GM20000 (cell line): ENCODE results near the gene SLC9A3.
"Not testable (repeated sequence)": the region's sequence is repeated elsewhere in the genome, so short reads cannot be mapped to it uniquely, and the experiment has no call there.

ENCODE experiments used
- DNase-seq: peaks from one replicate; pipeline ENCODE4 v3.0.0; 2012; ENCODE audit warnings: low spot score
- TF ChIP-seq, protein P1 (sequence below): IDR thresholded peaks from 2 replicates; pipeline ENCODE4 v1.5.1; 2012; ENCODE audit warnings: mild to moderate bottlenecking, control low read depth; ENCODE audit errors: extremely low read depth, missing control alignments

Gene SLC9A3

DNA sequence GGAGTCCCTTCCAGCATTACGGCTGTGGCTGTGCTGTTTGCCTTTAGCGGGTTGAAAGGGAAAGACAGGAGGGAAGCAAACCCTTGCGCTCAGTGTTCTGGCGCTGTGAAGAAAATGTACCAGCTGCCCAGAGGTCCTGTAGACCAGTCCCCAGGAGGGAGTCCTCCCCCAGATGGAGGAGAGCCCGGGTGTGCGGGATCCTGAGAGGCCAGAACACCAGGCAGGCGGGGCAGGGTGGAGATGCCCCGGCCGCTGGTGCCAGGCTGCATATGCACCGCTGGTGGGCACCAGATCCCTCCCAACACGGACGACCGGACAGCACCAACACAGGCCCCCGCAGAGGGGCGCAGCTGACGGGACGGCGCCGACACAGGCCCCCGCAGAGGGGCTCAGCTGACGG is 37.2 kb upstream of the SLC9A3 start:
- TF ChIP-seq, protein P1, sequence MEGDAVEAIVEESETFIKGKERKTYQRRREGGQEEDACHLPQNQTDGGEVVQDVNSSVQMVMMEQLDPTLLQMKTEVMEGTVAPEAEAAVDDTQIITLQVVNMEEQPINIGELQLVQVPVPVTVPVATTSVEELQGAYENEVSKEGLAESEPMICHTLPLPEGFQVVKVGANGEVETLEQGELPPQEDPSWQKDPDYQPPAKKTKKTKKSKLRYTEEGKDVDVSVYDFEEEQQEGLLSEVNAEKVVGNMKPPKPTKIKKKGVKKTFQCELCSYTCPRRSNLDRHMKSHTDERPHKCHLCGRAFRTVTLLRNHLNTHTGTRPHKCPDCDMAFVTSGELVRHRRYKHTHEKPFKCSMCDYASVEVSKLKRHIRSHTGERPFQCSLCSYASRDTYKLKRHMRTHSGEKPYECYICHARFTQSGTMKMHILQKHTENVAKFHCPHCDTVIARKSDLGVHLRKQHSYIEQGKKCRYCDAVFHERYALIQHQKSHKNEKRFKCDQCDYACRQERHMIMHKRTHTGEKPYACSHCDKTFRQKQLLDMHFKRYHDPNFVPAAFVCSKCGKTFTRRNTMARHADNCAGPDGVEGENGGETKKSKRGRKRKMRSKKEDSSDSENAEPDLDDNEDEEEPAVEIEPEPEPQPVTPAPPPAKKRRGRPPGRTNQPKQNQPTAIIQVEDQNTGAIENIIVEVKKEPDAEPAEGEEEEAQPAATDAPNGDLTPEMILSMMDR = no peak

DNA sequence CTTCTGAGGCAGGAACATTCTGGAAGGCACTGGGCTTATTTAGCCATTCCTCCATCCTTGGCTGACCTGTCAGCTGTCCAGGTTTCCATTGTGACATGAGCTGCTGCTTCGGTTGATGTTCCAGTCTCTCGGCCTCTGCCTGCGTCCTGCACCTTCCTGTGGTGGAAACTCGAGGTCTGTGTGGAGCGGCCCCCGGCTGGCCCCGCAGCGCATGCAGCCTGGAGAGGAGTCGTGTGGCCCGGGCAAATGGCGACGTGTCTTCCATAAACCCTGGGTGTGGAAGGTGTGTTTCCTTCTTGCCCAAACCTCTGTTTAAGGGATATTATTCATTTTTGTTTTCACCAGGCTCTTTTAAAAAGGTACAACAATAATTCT is 36.5 kb upstream of the SLC9A3 start:
- DNase-seq = no peak
- TF ChIP-seq, protein P1 = no peak

More for the DNA sequence above, 37.2 kb upstream of the SLC9A3 start:
- DNase-seq = no peak

DNA sequence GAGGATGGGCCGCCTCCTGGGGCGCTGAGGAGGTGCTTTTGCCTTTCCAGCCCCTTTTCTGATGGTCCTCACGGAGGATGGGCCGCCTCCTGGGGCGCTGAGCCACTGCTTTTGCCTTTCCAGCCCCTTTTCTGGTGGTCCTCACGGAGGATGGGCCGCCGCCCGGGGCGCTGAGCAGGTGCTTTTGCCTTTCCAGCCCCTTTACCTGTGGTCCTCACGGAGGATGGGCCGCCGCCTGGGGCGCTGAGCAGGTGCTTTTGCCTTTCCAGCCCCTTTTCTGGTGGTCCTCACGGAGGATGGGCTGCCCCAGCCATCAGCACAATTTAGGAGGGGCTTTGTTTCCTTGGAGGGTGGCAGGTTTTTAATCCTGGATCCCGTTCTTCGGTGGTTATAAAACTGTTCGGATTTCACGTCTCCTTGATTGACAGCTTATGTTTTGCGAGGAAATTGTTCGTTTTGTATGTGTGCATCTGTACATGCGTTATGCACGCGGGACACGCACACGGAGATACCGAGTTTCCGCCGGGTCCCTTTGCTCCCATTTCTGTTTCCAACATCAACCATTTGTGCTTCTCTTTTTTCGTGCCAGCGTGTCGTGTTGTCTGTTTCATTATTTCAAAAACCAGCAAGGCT is 34.7 kb upstream of the SLC9A3 start:
- TF ChIP-seq, protein P1 = no peak

DNA sequence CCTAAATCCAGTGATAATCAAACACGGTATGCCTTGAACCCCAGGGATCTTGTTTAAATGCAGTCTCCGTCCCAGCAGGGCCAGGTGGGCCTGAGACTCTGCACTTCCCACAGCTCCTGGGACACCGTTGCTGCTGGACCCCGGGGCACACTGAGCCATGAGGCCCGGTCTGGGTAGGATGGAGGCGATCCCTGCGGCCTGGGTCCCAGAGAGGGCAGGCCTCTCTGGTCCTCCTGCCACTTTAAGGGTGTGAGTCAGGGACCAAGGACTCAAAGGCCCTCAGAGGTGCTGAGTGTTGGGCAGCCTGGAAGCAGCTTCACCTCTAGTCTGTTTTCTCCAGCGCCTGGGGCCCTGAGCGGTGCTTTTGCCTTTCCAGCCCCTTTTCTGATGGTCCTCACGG is 34.1 kb upstream of the SLC9A3 start:
- no peak for DNase-seq
- TF ChIP-seq, protein P1 = no peak

More for the DNA sequence above, 34.7 kb upstream of the SLC9A3 start:
- DNase-seq = no peak

DNA sequence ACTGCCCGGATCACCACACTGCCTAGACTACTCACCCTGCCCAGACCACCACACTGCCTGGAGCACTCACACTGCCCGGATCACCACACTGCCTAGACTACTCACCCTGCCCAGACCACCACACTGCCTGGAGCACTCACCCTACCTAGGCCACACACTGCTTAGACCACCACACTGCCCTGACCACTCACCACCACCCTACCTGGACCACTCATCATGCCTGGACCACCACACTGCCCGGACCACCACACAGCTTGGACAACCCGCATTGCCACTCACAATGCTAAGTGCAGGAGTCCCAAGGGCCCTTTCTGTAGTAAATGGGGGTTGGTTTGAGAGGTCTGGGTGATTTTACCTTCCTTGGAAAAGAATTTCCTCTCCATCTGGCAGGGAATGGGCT is 33.7 kb upstream of the SLC9A3 start:
- DNase-seq = not testable (repeated sequence)

DNA sequence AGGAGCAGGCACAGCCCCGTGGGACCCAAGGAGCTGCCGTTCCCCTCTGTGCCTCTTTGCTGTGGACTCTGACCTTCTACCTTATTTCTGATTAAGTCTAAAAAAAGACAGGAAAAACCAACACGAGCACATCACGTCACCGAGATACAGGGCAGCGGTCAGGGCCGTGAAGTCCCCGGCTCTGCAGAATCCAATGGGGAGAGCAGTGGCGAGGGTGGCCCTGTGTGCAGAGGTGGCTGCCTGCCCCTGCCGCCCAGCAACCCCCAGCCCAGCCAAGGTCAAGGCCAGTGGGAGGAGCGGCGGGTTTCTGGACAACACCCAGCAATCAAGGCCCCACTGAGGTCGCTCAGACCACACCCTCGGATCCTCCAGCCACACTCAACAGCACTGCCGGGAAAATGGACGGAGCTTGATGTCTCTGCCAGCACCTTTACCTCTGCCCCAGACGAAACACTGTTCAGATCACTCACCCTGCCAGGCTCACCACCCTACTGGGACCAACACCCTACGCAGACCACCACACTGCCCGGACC is 32.7 kb upstream of the SLC9A3 start:
- TF ChIP-seq, protein P1 = no peak
- peak; percentile 26 for DNase-seq

DNA sequence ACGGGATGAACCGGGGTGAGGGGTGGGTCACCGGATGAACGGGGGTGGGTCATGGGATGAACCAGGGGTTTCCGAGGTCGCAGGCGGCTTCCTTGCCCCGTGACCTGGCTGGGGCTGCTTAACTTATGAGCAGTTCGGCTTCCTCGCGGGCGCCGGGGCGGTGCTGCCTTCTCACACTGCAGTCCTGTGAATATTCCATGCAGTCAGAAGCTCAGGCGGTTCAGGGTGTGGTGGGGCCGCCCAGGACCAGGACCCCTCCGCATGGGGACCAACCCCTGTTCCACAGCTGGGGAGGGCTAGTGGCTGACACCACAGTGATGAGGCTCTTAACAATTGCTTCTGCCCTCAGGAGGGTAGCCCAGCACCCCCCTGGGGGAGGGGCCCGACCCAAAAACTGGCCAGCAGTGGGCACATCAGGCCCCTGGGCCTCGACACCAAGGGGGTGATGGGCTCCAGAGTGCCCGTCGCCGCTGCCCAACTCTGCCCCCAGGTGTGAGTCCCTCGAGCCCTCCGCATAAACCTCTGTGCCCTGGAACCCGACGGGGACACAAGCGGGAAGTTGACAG is 30.9 kb upstream of the SLC9A3 start:
- TF ChIP-seq, protein P1 = no peak
- DNase-seq = no peak
